Fibroblast of villous mesenchyme (primary cell): ENCODE results near the gene LTK. TPM values are rescaled to one million over a fixed set of nuclear protein-coding genes. Genes with fewer than 3 reads are reported as not detected.

Experiments
- DNase-seq: peaks from one replicate; pipeline ENCODE4 v3.0.0-alpha.2; 2010; ENCODE audit warnings: low read depth
- H3K4me3 ChIP-seq: 2 replicates; pipeline ENCODE4 v1.5.1; 2011; ENCODE audit warnings: low read depth, mild to moderate bottlenecking, low read length
- CTCF ChIP-seq: IDR thresholded peaks from 2 replicates; pipeline ENCODE4 v1.5.1; 2012; ENCODE audit warnings: low read depth, mild to moderate bottlenecking, low read length; ENCODE audit not compliant: insufficient read depth
- total RNA-seq: library from RNA; depleted of rRNA; stranded (reverse); fragments of >200 nt; gene quantifications from 2 replicates; pipeline ENCODE4 v1.2.3, GENCODE V29; 2012

LTK gene
- total RNA-seq, 1 donor: 0.86 TPM

- DNase-seq: peak; percentile 74
- peak; percentile 99 for TF ChIP-seq CTCF
- no peak overlapping the region for H3K4me3 ChIP-seq
Measured at GRCh38 chr15:41465822-41466421, 47.7 kb downstream of the LTK start.

- no peak for TF ChIP-seq CTCF
- no peak overlapping the region for H3K4me3 ChIP-seq
- DNase-seq: no peak
Measured at GRCh38 chr15:41464889-41465580, 48.6 kb downstream of the LTK start.

GRCh38 chr15:41462084-41462795, 51.4 kb downstream of the LTK start:
- no peak overlapping the region for H3K4me3 ChIP-seq
- TF ChIP-seq CTCF: no peak
- peak; percentile 77 for DNase-seq

Other genes starting within 250 kb of the LTK start
- 2.6 and 8.6 TPM in 2 replicates for gene OIP5, start 181.2 kb downstream of the LTK start, total RNA-seq
- gene NUSAP1, start 180.9 kb downstream of the LTK start, total RNA-seq: 28.3 and 59.2 TPM in 2 replicates
- 27.4 and 28.5 TPM in 2 replicates for gene NDUFAF1, start 111.3 kb downstream of the LTK start, total RNA-seq
- gene RTF1, start 96.7 kb downstream of the LTK start, total RNA-seq: 30.0 and 37.1 TPM in 2 replicates
- 0.86 and 1.6 TPM in 2 replicates for gene ITPKA, start 20.0 kb downstream of the LTK start, total RNA-seq
- 14.8 and 26.8 TPM in 2 replicates for gene RPAP1, start 30.4 kb upstream of the LTK start, total RNA-seq
- 13.8 and 14.5 TPM in 2 replicates for gene TYRO3, start 45.4 kb upstream of the LTK start, total RNA-seq
- gene MGA, start 146.6 kb upstream of the LTK start, total RNA-seq: 27.7 and 41.5 TPM in 2 replicates